ENCODE results near the gene CHCHD2. TPM values are rescaled to one million over a fixed set of nuclear protein-coding genes. Genes with fewer than 3 reads are reported as not detected.
"Not testable (repeated sequence)": the region's sequence is repeated elsewhere in the genome, so short reads cannot be mapped to it uniquely, and the experiment has no call there.

Gene CHCHD2
- polyA plus RNA-seq, 3 donors = 241 to 500 (median 412) TPM

GRCh38 chr7:56115852-56116538 lies 9.7 kb upstream of the CHCHD2 start, which contains the start of gene NUPR2:
Gene NUPR2 (minus strand): TSS chr7:56116417. CDS start chr7:56116314, 103 bp downstream.
- H3K4me2 ChIP-seq (replicated peaks; ENCODE audit: extremely low read depth, low read length, poor library complexity, severe bottlenecking) = no peak within 1 kb of the TSS
- H3K4me3 Mint-ChIP-seq = peak within 1 kb of the TSS in 1 of 2 donors; percentile 60

GRCh38 chr7:56112244-56112643 lies 6.0 kb upstream of the CHCHD2 start:
- H3K4me1 ChIP-seq (ENCODE audit: control insufficient read depth in 1 of 2, insufficient read depth in 2 of 2, low read length in 2 of 2); H2AFZ ChIP-seq (ENCODE audit: insufficient read depth, low read depth, low read length, poor library complexity, severe bottlenecking); H3K4me2 ChIP-seq (replicated peaks; ENCODE audit: extremely low read depth, low read length, poor library complexity, severe bottlenecking); H3K79me2 ChIP-seq (ENCODE audit: insufficient read depth, low read length); H3K4me1 Mint-ChIP-seq; H3K36me3 ChIP-seq (replicated peaks in 1 of 2; ENCODE audit: control insufficient read depth in 1 of 2, insufficient read depth in 2 of 2, low read length in 2 of 2); H3K4me3 Mint-ChIP-seq; H4K20me1 ChIP-seq (ENCODE audit: insufficient read depth, low read length); H3K36me3 Mint-ChIP-seq; H3K4me3 ChIP-seq (replicated peaks in 1 of 3; ENCODE audit: low read depth in 2 of 3, low read length in 3 of 3); H3K27ac ChIP-seq (ENCODE audit: low read depth in 1 of 2, low read length in 2 of 2); DNase-seq; intact Hi-C loops (cut with micrococcal nuclease); H3K9ac ChIP-seq (ENCODE audit: insufficient read depth, low read length, poor library complexity, severe bottlenecking): not testable (repeated sequence)
- 93% methylated on average over 2 of the region's 3 CpGs for WGBS (ENCODE audit: insufficient coverage)
- Mint-ChIP-seq H3K27me3 (ENCODE audit: low read depth in 3 of 3) (peaks cover 23 to 32% (median 31%) of the 10 kb centered on the region in 3 donors), H3K9me3 (peaks cover 11 to 31% (median 28%) of the 10 kb centered on the region in 7 donors), H3K27ac (peak overlapping the region in 1 of 7 donors; percentile 27)
- H3K9me3 ChIP-seq (replicated peaks in 1 of 2; ENCODE audit: control insufficient read depth in 1 of 2, insufficient read depth in 1 of 2, low read length in 2 of 2) = peaks cover 11 to 12% of the 10 kb centered on the region in 2 donors
- peaks cover 5 to 22% of the 10 kb centered on the region in 2 donors for H3K27me3 ChIP-seq (ENCODE audit: control insufficient read depth in 2 of 2, insufficient read depth in 2 of 2, low read length in 2 of 2)

More at GRCh38 chr7:56115852-56116538, 9.7 kb upstream of the CHCHD2 start, which contains the start of gene NUPR2:
- Mint-ChIP-seq H3K36me3 (no peaks in the 10 kb centered on the region), H3K9me3 (peaks cover 4 to 24% (median 18%) of the 10 kb centered on the region in 7 donors), H3K4me1 (no peaks in the 10 kb centered on the region), H3K27me3 (ENCODE audit: low read depth in 3 of 3) (peaks cover 25 to 38% (median 31%) of the 10 kb centered on the region in 3 donors), H3K27ac (no peak within 1 kb of the TSS)
- 6% methylated on average over 63 of the region's 65 CpGs for WGBS (ENCODE audit: insufficient coverage)
- Histone ChIP-seq H3K36me3 (replicated peaks in 1 of 2; ENCODE audit: control insufficient read depth in 1 of 2, insufficient read depth in 2 of 2, low read length in 2 of 2) (no peaks in the 10 kb centered on the region), H3K9me3 (replicated peaks in 1 of 2; ENCODE audit: control insufficient read depth in 1 of 2, insufficient read depth in 1 of 2, low read length in 2 of 2) (peaks cover 9 to 11% of the 10 kb centered on the region in 2 donors), H3K27me3 (ENCODE audit: control insufficient read depth in 2 of 2, insufficient read depth in 2 of 2, low read length in 2 of 2) (peaks cover 5 to 29% of the 10 kb centered on the region in 2 donors), H2AFZ (ENCODE audit: insufficient read depth, low read depth, low read length, poor library complexity, severe bottlenecking) (no peak within 1 kb of the TSS), H3K79me2 (ENCODE audit: insufficient read depth, low read length) (no peaks in the 10 kb centered on the region), H3K27ac (ENCODE audit: low read depth in 1 of 2, low read length in 2 of 2) (no peak within 1 kb of the TSS), H4K20me1 (ENCODE audit: insufficient read depth, low read length) (no peaks in the 10 kb centered on the region), H3K4me1 (ENCODE audit: control insufficient read depth in 1 of 2, insufficient read depth in 2 of 2, low read length in 2 of 2) (no peaks in the 10 kb centered on the region), H3K9ac (ENCODE audit: insufficient read depth, low read length, poor library complexity, severe bottlenecking) (no peak within 1 kb of the TSS), H3K4me3 (replicated peaks in 1 of 3; ENCODE audit: low read depth in 2 of 3, low read length in 3 of 3) (no peak within 1 kb of the TSS)
- TF ChIP-seq CTCF (IDR thresholded peaks at IDR 0.05) = no peak
- no peak for DNase-seq
- intact Hi-C loops (cut with micrococcal nuclease) = no loop called here

Measured in CD14-positive monocyte (primary cell).